ENCODE data around the gene PDAP1. TPM values are rescaled to one million over a fixed set of nuclear protein-coding genes. Genes with fewer than 3 reads are reported as not detected.
"Not testable (repeated sequence)": the region's sequence is repeated elsewhere in the genome, so short reads cannot be mapped to it uniquely, and the experiment has no call there.

The PDAP1 gene
- total RNA-seq, 1 donor from 2014 or later, result 91.2 TPM

- Mint-ChIP-seq H3K27ac (ENCODE audit: unreplicated experiment) (no peak overlapping the region), H3K9me3 (ENCODE audit: low read depth) (no peaks in the 10 kb centered on the region), H3K36me3 (ENCODE audit: low read depth) (peaks cover 12% of the 10 kb centered on the region), H3K4me3 (ENCODE audit: unreplicated experiment) (no peak overlapping the region), H3K4me1 (ENCODE audit: low read depth) (peaks cover 7% of the 10 kb centered on the region), H3K27me3 (ENCODE audit: low read depth) (no peaks in the 10 kb centered on the region)
- DNase-seq (ENCODE audit: low spot score), result no peak
- TF ChIP-seq CTCF (IDR thresholded peaks at IDR 0.05), result no peak
Observed at GRCh38 chr7:99433158-99433557, 24.8 kb upstream of the PDAP1 start.

- H3K27me3 Mint-ChIP-seq (ENCODE audit: low read depth); H3K27ac Mint-ChIP-seq (ENCODE audit: unreplicated experiment); DNase-seq (ENCODE audit: low spot score); H3K9me3 Mint-ChIP-seq (ENCODE audit: low read depth); H3K4me1 Mint-ChIP-seq (ENCODE audit: low read depth); H3K4me3 Mint-ChIP-seq (ENCODE audit: unreplicated experiment): not testable (repeated sequence)
- H3K36me3 Mint-ChIP-seq (ENCODE audit: low read depth), result peaks cover 14% of the 10 kb centered on the region
Observed at GRCh38 chr7:99431756-99432540, 23.6 kb upstream of the PDAP1 start.

GRCh38 chr7:99429756-99430155 lies 21.4 kb upstream of the PDAP1 start:
- DNase-seq (ENCODE audit: low spot score), result no peak

GRCh38 chr7:99428972-99429566 lies 20.7 kb upstream of the PDAP1 start:
- H3K27ac Mint-ChIP-seq (ENCODE audit: unreplicated experiment), result no peak overlapping the region
- no peak for TF ChIP-seq CTCF (IDR thresholded peaks at IDR 0.05)
- H3K27me3 Mint-ChIP-seq (ENCODE audit: low read depth), result no peaks in the 10 kb centered on the region
- DNase-seq (ENCODE audit: low spot score), result no peak
- H3K4me1 Mint-ChIP-seq (ENCODE audit: low read depth), result no peaks in the 10 kb centered on the region
- peaks cover 15% of the 10 kb centered on the region for H3K36me3 Mint-ChIP-seq (ENCODE audit: low read depth)
- H3K9me3 Mint-ChIP-seq (ENCODE audit: low read depth), result no peaks in the 10 kb centered on the region
- no peak overlapping the region for H3K4me3 Mint-ChIP-seq (ENCODE audit: unreplicated experiment)

More at GRCh38 chr7:99429756-99430155, 21.4 kb upstream of the PDAP1 start:
- TF ChIP-seq CTCF (IDR thresholded peaks at IDR 0.05), result no peak
- Mint-ChIP-seq H3K27ac (ENCODE audit: unreplicated experiment) (no peak overlapping the region), H3K27me3 (ENCODE audit: low read depth) (no peaks in the 10 kb centered on the region), H3K4me1 (ENCODE audit: low read depth) (no peaks in the 10 kb centered on the region), H3K9me3 (ENCODE audit: low read depth) (no peaks in the 10 kb centered on the region), H3K36me3 (ENCODE audit: low read depth) (peaks cover 15% of the 10 kb centered on the region), H3K4me3 (ENCODE audit: unreplicated experiment) (no peak overlapping the region)

- no peak overlapping the region for H3K4me3 Mint-ChIP-seq (ENCODE audit: unreplicated experiment)
- no peak for DNase-seq (ENCODE audit: low spot score)
- H3K27me3 Mint-ChIP-seq (ENCODE audit: low read depth), result no peaks in the 10 kb centered on the region
- H3K36me3 Mint-ChIP-seq (ENCODE audit: low read depth), result peaks cover 16% of the 10 kb centered on the region
- no peak for TF ChIP-seq CTCF (IDR thresholded peaks at IDR 0.05)
- no peaks in the 10 kb centered on the region for H3K9me3 Mint-ChIP-seq (ENCODE audit: low read depth)
- H3K27ac Mint-ChIP-seq (ENCODE audit: unreplicated experiment), result no peak overlapping the region
- no peaks in the 10 kb centered on the region for H3K4me1 Mint-ChIP-seq (ENCODE audit: low read depth)
Observed at GRCh38 chr7:99424932-99425730, 16.7 kb upstream of the PDAP1 start.
